NCI-H526 (cell line): ENCODE results near the gene CD79B.
A peak's percentile ranks its signal among the peaks of the same experiment; 100 is the strongest.

ENCODE experiments used
- DNase-seq, 2 experiments: peaks; one replicate each; lab custom pipeline; 2025; lab: John Stamatoyannopoulos, UW

Gene CD79B

GRCh38 chr17:63954402-63955063 is 22.4 kb upstream of the CD79B start:
- DNase-seq = peak in 1 of 2 experiments; percentile 16

GRCh38 chr17:63950940-63951907 is 19.1 kb upstream of the CD79B start:
- DNase-seq = peak; percentile 39 to 88

DNA sequence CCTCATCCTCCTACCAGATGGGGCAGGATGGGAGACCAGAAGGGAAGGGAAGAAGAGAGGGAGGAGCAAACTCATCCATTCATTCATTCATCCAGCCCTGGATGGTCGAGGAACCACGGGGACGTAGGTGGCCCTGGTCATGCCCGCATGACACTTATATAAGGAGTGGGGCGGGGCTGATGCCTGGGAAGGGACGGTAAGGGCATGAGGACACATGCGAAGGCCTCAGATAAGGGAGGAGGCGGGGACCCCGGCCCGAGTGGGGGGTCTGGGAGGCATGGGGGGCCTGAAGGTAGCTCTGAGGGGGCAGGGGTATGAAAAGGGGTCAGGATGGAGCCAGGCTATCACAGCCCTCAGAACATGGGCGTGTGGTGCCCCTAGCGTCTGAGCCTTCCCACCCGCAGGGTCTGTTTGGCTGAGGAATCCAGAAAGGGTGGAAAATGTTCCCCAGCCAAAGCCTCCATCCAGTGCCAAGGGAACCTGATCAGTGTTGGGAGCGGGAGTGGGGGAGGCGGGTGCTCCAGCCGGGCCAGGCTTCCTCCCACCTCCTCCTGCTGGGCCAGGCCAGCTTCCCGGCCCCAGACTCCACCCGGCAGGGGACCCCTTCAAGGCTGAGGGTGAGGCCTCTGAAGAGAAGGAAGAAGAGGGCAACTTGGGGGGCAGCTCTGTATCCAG is 17.6 kb upstream of the CD79B start:
- no peak for DNase-seq

- no peak for DNase-seq
Observed at GRCh38 chr17:63948521-63948920, 16.4 kb upstream of the CD79B start.

DNA sequence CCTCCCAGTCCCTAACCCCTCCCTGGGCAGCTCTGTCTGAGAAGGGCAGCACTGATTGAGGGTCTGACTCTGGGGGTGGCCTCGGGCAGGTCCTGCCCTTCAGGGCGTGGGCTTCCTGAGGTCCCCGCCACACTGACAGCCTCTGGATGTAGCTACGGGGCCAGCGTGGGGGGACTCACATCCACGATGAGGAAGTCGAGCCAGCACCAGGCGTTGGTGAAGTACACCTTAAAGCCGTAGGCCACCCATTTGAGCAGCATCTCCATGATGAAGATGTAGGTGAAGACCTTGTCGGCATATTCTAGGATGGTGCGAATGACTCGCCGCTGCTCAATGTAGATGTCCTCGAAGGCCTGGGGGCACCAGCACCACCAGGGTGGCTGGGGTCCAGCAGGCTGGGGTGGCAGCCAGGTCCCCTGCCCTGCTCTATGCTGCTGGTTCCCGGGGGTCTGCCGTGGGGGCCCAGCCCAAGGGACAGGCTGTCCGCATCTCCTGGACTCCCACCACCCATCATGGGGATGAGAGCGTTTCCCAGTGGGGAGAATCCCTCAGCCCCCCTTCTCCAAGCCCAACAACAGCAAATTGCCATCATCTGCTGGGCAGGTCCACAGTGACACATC is 15.7 kb upstream of the CD79B start:
- no peak for DNase-seq

DNA sequence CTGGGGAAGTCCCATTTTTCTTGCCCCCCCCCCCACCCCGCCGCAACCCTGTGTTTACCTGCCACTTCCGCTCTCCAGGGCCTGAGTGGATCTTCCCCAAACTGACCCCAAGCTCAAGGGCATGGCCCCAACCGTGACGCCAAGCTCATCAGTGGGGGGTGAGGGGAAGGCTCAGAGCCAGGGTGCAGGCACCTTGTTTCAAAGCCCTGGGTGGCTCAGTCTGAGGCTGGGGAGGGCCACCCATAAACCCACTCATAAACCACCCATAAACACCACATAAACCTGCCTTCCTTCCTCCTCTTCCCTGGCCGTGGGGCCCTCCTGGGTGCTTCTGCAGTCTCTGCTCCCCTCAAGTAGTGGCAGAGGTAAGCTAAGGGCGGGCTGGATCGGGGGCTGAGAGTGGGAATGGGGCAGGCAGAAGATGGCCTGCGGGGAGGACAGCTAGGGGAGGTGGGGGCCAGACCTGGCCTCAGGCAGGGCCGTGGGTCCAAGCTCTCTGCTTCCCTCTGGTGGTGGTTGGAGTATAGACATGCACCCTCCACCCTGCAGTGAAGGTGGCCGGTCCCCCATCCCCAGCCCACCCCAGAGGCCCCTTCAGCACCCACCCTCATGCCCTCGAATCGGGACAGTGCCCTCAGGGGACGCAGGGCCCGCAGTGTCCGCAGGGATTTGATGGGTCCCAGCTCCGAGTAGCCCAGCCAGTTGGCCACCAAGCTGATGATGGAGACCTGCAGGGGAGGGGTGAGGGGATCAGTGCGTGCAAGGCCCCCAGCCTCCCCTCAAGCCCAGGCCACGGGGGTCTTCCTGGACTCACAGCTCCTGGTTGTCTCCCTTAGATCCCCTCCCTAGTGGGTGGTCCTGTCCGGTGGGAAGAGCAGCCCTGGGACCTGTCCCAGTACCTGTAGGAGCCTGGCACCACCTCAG is 14.6 kb upstream of the CD79B start:
- peak in 1 of 2 experiments; percentile 61 for DNase-seq

DNA sequence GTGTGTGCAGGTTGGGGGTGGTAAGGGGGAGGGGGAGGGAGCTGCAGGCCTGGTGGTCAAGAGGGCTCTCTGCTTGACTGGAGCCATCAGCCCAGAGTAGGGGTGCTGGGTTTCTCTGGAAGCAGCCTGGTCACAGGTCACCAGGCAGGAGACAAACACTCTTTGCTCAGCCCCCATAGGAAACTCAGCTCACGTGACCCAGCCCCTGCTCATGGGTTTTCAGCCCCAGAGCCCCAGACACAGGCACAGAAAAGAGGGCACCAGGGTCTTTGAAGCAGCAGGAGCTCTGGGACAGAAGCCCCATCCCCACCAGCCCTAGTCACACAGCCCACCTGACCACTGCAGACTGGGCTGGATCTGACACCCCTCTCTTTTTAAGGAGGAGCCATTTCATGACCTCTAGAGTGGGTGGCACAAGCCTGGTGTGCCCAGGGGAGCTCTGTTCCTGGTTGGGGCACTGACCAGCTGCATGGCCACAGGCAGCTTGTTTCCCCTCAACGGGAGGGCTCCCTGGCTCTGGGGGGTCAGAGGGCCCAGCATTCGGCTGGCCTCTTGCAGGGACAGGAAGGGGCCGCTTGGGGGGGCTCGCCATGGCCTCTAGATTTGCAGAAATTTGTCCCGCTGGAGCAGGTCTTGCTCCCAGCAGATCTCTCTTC is 13.8 kb upstream of the CD79B start:
- no peak for DNase-seq

GRCh38 chr17:63944736-63945499 is 12.8 kb upstream of the CD79B start:
- no peak for DNase-seq

GRCh38 chr17:63943745-63944144 is 11.6 kb upstream of the CD79B start:
- DNase-seq = no peak

DNA sequence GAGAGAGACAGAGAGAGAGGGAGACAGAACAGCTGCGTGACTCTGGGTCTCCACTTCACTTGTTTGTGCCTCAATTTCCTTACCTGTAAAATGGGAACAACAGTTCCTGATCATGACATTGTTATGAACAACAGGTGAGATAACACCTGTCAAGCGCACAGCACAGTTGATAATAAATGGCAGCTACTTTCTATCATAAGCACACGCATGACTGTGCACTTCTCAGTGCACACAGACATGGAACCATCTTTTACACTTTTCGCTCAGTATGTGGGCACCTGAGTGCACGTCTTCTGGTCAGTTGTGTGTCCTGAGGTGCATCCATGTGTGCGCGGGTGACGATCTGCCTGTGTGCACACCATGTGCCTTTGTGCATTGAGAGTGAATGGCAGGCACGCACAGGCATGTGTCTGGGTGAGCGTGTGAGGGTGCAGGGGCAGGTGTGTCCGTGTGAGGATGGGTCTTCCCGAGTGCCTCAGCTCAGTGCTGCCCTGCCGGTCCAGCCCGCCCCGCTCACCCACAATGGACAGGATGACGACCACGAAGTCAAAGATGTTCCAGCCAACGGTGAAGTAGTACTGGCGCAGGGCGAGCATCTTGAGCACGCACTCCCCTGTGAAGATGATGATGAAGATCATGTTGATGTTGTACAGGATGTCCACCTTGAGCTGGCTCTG is 10.3 kb upstream of the CD79B start:
- no peak for DNase-seq

DNA sequence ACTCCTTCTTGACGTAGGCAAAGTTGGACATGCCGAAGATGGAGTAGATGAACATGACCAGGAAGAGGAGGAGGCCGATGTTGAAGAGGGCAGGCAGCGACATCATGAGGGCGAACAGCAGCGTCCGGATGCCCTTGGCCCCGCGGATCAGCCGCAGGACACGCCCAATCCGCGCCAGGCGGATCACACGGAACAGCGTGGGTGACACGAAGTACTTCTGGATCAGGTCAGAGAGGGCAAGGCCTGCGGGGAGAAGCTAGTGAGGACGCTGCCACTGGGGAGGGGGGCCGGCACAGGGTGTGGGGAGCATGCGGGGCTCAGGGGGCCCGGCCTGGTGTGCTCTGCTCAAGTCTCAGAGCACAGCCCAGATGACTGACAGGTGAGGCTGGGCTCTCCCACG is 9.6 kb upstream of the CD79B start:
- DNase-seq = no peak

DNA sequence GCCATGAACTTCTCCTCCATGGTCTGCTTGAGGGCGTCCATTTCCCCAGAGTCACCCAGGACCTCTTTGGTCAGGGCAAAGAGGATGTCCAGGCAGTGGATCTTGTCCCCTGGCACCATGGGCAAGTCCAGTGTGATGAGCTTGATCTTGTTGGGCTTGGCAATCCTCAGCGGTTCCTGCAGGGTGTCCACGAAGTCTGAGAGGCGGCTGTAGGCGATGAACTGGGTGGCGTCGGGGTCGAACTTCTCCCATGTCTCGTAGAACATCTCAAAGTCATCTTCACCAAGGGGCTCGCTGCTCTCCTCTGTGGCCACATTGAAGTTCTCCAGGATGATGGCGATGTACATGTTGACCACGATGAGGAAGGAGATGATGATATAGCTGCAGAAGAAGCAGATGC is 9.0 kb upstream of the CD79B start:
- DNase-seq = no peak

- DNase-seq = no peak
Observed at GRCh38 chr17:63940584-63940983, 8.5 kb upstream of the CD79B start.

GRCh38 chr17:63939884-63940283 is 7.8 kb upstream of the CD79B start:
- no peak for DNase-seq

DNA sequence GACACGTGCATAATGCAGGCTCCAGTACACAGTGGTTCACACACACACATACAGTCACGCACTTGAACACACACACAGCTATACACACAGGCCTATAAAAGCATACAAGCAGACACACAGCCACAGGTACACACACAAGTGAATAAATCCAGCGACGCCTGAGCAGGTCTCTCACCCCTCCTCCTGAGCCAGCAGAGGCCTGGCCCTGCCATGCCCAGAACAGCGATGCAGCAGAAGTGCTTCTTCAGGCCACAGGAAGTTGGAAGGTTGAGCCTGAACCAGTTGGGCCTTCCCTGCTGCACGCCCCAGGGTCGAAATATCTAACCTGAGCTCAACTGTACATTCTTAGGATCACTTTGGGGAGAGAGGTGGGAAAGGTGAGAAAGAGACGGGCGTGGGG is 7.3 kb upstream of the CD79B start:
- no peak for DNase-seq

DNA sequence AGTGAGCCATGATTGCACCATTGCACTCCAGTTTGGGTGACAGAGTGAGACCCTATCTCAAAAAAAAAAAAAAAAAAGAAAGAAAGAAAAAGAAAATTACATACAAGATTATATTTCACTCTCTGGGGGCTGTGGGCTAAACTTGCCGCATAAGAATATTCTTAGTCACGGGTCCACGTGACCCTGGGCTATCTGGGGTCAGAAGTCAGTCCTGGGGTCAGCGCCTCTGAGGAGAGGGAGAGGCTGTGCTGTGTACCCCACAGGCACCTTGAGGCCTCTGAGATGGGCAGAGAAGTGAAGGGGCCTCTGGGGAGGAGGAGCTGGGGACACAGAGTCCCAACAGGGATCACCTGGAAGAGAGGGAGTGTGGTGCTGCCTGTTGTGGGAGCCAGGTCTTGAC is 5.8 kb upstream of the CD79B start:
- no peak for DNase-seq

GRCh38 chr17:63937319-63937718 is 5.2 kb upstream of the CD79B start:
- DNase-seq = no peak

DNA sequence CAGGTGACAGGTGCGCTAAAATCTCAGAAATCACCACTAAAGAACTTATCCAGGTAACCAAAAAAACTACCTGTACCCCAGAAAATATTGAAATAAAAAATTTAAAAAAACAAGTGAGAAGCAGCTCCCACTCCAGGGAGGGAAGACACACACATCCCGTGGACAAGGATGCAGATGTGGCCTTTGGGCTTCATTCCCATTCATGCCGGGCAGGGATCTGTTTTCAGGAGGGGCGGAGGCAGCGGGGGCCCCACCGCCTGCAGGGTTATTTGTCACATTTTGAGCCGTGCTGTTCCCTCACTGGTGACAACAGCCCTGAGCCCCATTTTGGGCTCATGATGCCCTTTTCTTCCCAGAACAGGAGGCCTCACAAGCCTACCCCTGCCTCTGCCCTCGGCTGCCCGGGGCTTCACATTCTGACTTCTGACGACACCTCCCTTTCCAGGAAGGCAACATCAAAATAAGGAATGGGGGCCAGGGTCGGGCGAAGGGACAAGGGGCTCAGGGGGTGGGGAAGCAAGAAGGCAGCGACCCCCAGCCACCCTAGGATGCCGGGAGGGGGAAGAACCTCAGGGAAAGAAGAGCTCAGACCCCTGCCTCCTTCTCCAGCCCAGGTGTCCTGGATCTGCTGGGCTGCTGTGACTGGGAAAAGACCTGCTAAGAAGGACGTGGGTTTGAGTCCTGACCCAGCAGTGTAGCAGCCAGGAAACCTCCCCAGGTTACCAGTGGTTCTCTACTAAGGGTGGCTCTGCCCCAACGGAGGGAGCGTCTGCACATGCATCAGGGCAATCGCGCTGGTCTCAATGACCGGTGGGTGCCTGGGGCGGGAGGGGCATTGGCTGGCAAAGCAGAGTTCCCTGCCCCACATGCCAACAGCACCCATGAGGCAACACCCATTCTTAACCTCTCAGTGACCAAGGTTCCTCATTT is 2.3 kb upstream of the CD79B start:
- no peak for DNase-seq
